ENCODE results near the gene GID4. TPM values are rescaled to one million over a fixed set of nuclear protein-coding genes. Genes with fewer than 3 reads are reported as not detected.

Gene GID4
- total and polyA plus RNA-seq, 9 of the 15 experiments (the other 6 are each of a cell fraction or from before 2014, with no cell fraction given), result 1.2 to 6.4 (median 3.7) TPM

GRCh38 chr17:18087610-18088491 lies 48.6 kb downstream of the GID4 start, which contains the start of gene DRG2 (continued):
- TF ChIP-seq, protein P1, sequence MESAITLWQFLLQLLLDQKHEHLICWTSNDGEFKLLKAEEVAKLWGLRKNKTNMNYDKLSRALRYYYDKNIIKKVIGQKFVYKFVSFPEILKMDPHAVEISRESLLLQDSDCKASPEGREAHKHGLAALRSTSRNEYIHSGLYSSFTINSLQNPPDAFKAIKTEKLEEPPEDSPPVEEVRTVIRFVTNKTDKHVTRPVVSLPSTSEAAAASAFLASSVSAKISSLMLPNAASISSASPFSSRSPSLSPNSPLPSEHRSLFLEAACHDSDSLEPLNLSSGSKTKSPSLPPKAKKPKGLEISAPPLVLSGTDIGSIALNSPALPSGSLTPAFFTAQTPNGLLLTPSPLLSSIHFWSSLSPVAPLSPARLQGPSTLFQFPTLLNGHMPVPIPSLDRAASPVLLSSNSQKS (CRISPR knock-in tag; IDR thresholded peaks at IDR 0.05), result no peak
- TF ChIP-seq MAZ (CRISPR knock-in tag; conservative IDR thresholded peaks at IDR 0.05 in 1 of 2, IDR thresholded peaks at IDR 0.05 in 1 of 2) (peak; percentile 81 to 94), ETV6 (IDR thresholded peaks at IDR 0.05; ENCODE audit: borderline replicate concordance in 1 of 2, low read depth in 2 of 2, low read length in 1 of 2) (no peak), ETV6 (CRISPR knock-in tag; IDR thresholded peaks at IDR 0.05; ENCODE audit: borderline replicate concordance) (peak; percentile 45; the same call in 1 of the 2 replicates), TEAD2 (tag; IDR thresholded peaks at IDR 0.05) (no peak), SIN3A (IDR thresholded peaks at IDR 0.05; ENCODE audit: borderline replicate concordance in 2 of 2, control insufficient read depth in 1 of 2, low read depth in 2 of 2, low read length in 2 of 2) (peak; percentile 62 to 85; a peak in 1 of 4 replicates), PHF20 (IDR thresholded peaks at IDR 0.05; ENCODE audit: partially characterized antibody) (peak; percentile 87), KLF6 (CRISPR knock-in tag; IDR thresholded peaks at IDR 0.05; ENCODE audit: borderline replicate concordance) (peak; percentile 52; the same call in 1 of the 2 replicates), OTX1 (CRISPR knock-in tag; IDR thresholded peaks at IDR 0.05) (0 out of 2 replicates have a peak, but pooled peaks have one; percentile 45), SIX5 (IDR thresholded peaks at IDR 0.05; ENCODE audit: borderline replicate concordance in 1 of 2, insufficient read depth in 1 of 2, low read depth in 1 of 2, low read length in 2 of 2) (peak; percentile 15 to 37; a peak in 1 of 4 replicates), DPF2 (IDR thresholded peaks at IDR 0.05) (peak; percentile 14; the same call in 1 of the 2 replicates), RBM25 (IDR thresholded peaks at IDR 0.05; ENCODE audit: low read depth, low read length, severe bottlenecking) (peak; percentile 94), NFE2 (IDR thresholded peaks at IDR 0.05; ENCODE audit: low read depth) (0 out of 2 replicates have a peak, but pooled peaks have one; percentile 4), NR2C1 (IDR thresholded peaks at IDR 0.05) (peak; percentile 77), NR2C1 (tag; IDR thresholded peaks at IDR 0.05) (peak; percentile 84)
- TF ChIP-seq, protein P2, sequence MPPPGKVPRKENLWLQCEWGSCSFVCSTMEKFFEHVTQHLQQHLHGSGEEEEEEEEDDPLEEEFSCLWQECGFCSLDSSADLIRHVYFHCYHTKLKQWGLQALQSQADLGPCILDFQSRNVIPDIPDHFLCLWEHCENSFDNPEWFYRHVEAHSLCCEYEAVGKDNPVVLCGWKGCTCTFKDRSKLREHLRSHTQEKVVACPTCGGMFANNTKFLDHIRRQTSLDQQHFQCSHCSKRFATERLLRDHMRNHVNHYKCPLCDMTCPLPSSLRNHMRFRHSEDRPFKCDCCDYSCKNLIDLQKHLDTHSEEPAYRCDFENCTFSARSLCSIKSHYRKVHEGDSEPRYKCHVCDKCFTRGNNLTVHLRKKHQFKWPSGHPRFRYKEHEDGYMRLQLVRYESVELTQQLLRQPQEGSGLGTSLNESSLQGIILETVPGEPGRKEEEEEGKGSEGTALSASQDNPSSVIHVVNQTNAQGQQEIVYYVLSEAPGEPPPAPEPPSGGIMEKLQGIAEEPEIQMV (tag; conservative IDR thresholded peaks at IDR 0.05; ENCODE audit: low read depth), result peak; percentile 73; the same call in 1 of the 2 replicates
- TF ChIP-seq, protein P3, sequence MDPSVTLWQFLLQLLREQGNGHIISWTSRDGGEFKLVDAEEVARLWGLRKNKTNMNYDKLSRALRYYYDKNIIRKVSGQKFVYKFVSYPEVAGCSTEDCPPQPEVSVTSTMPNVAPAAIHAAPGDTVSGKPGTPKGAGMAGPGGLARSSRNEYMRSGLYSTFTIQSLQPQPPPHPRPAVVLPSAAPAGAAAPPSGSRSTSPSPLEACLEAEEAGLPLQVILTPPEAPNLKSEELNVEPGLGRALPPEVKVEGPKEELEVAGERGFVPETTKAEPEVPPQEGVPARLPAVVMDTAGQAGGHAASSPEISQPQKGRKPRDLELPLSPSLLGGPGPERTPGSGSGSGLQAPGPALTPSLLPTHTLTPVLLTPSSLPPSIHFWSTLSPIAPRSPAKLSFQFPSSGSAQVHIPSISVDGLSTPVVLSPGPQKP (CRISPR knock-in tag; IDR thresholded peaks at IDR 0.05), result no peak
- TF ChIP-seq, protein P4, sequence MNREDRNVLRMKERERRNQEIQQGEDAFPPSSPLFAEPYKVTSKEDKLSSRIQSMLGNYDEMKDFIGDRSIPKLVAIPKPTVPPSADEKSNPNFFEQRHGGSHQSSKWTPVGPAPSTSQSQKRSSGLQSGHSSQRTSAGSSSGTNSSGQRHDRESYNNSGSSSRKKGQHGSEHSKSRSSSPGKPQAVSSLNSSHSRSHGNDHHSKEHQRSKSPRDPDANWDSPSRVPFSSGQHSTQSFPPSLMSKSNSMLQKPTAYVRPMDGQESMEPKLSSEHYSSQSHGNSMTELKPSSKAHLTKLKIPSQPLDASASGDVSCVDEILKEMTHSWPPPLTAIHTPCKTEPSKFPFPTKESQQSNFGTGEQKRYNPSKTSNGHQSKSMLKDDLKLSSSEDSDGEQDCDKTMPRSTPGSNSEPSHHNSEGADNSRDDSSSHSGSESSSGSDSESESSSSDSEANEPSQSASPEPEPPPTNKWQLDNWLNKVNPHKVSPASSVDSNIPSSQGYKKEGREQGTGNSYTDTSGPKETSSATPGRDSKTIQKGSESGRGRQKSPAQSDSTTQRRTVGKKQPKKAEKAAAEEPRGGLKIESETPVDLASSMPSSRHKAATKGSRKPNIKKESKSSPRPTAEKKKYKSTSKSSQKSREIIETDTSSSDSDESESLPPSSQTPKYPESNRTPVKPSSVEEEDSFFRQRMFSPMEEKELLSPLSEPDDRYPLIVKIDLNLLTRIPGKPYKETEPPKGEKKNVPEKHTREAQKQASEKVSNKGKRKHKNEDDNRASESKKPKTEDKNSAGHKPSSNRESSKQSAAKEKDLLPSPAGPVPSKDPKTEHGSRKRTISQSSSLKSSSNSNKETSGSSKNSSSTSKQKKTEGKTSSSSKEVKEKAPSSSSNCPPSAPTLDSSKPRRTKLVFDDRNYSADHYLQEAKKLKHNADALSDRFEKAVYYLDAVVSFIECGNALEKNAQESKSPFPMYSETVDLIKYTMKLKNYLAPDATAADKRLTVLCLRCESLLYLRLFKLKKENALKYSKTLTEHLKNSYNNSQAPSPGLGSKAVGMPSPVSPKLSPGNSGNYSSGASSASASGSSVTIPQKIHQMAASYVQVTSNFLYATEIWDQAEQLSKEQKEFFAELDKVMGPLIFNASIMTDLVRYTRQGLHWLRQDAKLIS (CRISPR knock-in tag; IDR thresholded peaks at IDR 0.05), result peak; percentile 73; the same call in 1 of the 2 replicates
